ENCODE results near the gene ATP7A.
"Not testable (repeated sequence)": the region's sequence is repeated elsewhere in the genome, so short reads cannot be mapped to it uniquely, and the experiment has no call there.

Gene ATP7A

DNA sequence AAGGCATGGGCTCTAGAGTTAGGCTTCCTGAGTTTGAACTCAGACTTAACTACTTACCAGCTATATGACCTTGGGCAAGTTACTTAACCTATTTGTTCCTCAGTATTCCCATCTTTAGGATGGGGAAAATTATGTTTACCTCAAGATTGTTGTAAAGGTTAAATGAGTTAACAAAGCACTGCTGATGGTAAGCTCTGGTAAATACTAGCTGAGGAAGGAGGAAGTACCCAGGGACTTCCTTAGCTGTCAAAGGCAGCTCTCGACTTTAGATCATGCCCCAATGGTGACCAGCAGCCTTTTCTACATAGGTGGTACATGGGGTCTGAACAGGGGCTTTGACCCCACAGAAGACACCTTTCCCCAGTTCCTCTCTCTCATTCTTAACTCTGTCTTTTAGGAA is 20.1 kb downstream of the ATP7A start:
- no peak for DNase-seq (ENCODE audit: extremely low read depth, low read depth)
- TF ChIP-seq, protein P1, sequence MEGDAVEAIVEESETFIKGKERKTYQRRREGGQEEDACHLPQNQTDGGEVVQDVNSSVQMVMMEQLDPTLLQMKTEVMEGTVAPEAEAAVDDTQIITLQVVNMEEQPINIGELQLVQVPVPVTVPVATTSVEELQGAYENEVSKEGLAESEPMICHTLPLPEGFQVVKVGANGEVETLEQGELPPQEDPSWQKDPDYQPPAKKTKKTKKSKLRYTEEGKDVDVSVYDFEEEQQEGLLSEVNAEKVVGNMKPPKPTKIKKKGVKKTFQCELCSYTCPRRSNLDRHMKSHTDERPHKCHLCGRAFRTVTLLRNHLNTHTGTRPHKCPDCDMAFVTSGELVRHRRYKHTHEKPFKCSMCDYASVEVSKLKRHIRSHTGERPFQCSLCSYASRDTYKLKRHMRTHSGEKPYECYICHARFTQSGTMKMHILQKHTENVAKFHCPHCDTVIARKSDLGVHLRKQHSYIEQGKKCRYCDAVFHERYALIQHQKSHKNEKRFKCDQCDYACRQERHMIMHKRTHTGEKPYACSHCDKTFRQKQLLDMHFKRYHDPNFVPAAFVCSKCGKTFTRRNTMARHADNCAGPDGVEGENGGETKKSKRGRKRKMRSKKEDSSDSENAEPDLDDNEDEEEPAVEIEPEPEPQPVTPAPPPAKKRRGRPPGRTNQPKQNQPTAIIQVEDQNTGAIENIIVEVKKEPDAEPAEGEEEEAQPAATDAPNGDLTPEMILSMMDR (IDR thresholded peaks at IDR 0.05; ENCODE audit: low read depth, low read length) = no peak

DNA sequence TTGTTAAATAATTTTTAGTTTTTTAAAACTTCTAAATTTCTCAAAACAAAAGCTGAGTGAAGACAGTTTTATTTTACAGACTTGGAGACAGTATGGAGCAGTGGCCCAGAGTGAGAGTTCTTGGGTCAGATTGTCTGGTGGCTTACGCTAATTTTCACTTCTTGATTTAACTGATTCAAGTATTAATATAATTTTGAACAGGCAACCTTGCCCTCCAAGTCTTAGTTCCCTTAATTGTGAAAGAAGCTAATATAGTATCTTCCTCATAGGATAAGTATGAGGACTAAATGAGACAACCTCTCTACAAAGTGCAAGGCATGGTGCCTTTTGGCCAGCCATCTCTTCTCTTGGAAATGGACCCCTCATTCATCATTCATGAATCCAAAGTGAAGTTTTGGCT is 25.4 kb downstream of the ATP7A start:
- DNase-seq (ENCODE audit: extremely low read depth, low read depth) = no peak
- TF ChIP-seq, protein P1 (IDR thresholded peaks at IDR 0.05; ENCODE audit: low read depth, low read length) = no peak

DNA sequence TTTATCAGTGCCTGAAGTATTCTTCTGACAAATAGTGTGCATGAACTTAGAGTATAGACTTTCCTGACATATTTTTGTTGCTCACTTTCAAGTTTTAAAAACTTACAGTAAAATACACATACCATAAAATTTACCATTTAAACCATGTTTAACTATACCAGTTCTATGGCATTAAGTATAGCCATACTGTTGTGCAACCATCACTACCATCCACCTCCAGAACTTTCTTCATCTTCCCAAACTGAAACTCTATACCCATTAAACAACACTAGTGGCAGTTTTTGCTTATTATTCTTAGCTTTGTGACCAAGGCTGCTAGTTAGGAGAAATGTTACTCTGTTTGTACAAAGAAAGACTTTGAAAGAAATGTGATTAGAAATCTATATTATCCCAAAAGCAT is 25.8 kb downstream of the ATP7A start:
- no peak for DNase-seq (ENCODE audit: extremely low read depth, low read depth)
- TF ChIP-seq, protein P1 (IDR thresholded peaks at IDR 0.05; ENCODE audit: low read depth, low read length) = no peak

DNA sequence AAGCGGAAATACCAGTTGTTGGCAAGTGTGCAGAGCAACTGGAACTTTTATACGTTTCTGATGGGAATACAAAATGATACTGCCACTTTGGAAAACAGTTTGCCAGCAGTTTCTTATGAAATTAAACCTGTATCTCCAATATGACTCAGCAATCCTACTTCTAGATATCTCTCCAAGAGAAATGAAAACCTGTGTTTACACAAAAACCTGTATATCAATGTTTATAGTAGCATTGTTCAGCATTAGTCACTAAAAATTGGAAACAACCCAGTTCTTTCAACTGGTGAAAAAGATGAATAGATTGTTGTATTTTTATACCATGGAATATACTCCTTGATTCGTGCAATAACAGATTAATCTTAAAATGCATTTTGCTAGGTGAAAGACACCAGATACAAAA is 26.8 kb downstream of the ATP7A start:
- TF ChIP-seq, protein P1 (IDR thresholded peaks at IDR 0.05; ENCODE audit: low read depth, low read length) = no peak
- DNase-seq (ENCODE audit: extremely low read depth, low read depth) = peak; percentile 7

DNA sequence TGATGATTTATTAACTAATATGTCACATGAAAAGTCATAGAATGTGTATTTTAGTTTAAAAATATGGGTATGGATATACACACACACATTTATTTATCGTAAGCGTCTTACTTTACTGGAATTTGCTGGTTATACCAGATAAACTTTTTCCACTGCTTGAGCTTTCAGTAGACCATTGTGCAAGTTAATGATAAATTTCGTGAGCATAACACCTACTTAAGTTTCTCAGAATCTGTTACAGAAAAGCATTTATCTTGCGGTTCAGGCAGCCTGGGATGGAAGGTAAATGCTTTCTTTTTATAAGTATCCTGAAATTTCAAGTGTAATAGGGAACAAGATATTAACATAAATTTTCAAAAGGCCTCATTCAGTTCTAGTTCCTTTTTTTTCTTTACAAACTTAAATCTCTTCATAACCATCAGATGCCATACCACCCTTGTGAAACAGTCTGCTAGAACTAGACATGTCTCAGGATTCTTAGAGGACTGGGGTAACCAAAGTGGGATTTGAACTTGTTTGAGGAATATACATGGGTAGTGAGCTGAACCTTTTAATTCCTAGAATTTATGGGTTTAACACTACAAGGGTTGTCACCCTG is 27.7 kb downstream of the ATP7A start:
- TF ChIP-seq, protein P1 (IDR thresholded peaks at IDR 0.05; ENCODE audit: low read depth, low read length) = no peak

DNA sequence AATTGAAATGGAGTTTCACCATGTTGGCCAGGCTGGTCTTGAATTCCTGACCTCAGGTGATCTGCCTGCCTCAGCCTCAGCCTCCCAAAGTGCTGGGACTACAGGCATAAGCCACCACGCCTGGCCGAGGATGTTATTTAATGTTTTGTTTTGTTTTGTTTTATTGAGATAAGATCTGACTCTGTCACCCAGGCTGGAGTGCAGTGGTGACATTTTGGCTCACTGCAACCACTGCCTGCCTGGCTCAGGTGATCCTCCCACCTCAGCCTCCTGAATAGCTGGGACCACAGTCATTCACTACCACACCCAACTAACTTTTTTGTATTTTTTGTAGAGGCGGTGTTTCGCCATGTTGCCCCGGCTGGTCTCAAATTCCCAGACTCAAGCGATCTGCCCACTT is 34.5 kb downstream of the ATP7A start:
- DNase-seq (ENCODE audit: extremely low read depth, low read depth) = not testable (repeated sequence)

More for the DNA sequence above, 27.7 kb downstream of the ATP7A start:
- no peak for DNase-seq (ENCODE audit: extremely low read depth, low read depth)

DNA sequence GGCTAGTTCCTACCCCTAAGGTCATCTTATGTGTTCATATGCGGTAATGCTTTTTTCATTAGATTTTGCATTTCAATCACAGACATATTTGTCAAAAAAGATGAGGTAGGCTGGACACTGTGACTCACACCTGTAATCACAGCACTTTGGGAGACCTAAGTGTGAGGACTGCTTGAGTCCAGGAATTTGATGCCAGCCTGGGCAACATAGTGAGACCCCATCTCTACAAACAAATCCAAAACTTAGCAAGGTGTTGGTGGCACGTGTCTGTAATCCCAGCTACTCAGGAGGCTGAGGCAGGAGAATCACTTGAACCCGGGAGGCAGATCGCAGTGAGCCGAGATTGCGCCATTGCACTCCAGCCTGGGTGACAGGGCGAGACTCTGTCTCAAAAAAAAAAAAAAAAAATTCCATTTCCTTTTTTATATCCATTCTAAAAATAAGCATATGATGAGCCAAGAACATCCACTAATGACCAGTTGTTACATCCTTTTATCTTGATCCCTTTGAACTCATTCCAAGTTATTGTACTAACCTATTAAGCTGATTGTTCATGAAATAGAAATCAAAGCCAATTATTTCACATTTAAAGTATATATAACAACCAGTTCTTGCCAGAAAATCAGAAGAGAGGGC is 35.5 kb downstream of the ATP7A start:
- TF ChIP-seq, protein P1 (IDR thresholded peaks at IDR 0.05; ENCODE audit: low read depth, low read length) = no peak
- no peak for DNase-seq (ENCODE audit: extremely low read depth, low read depth)

DNA sequence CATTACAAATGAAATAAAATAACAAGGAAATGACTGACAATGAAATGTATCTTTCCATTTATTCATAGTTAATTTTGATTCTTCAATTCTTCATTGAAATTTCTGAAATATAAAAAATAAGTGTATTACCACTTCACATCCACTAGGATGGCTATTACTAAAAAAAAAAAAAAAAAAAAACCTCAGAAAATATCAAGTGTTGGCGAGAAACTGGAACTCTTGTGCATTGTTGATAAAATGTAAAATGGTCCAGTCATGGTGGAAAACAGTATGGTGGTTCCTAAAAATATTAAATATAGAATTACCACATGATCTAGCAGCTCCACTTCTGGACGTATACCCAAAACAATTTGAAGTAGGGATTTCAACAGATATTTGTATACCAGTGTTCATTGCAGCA is 36.1 kb downstream of the ATP7A start:
- TF ChIP-seq, protein P1 (IDR thresholded peaks at IDR 0.05; ENCODE audit: low read depth, low read length) = no peak
- DNase-seq (ENCODE audit: extremely low read depth, low read depth) = no peak

Data from AG09319 (cell line).